CD4-positive, alpha-beta T cell treated with Interleukin-6 at 100 ng/mL for 8 hours (primary cell): ENCODE results near the gene LATS2.

Source experiments
- DNase-seq: peaks from one replicate; pipeline ENCODE4 v3.0.0-alpha.2; 2020; ENCODE audit warnings: mixed read lengths, low spot score

The LATS2 gene

GRCh38 chr13:21015284-21015683, 46.1 kb downstream of the LATS2 start:
- DNase-seq: no peak

DNA sequence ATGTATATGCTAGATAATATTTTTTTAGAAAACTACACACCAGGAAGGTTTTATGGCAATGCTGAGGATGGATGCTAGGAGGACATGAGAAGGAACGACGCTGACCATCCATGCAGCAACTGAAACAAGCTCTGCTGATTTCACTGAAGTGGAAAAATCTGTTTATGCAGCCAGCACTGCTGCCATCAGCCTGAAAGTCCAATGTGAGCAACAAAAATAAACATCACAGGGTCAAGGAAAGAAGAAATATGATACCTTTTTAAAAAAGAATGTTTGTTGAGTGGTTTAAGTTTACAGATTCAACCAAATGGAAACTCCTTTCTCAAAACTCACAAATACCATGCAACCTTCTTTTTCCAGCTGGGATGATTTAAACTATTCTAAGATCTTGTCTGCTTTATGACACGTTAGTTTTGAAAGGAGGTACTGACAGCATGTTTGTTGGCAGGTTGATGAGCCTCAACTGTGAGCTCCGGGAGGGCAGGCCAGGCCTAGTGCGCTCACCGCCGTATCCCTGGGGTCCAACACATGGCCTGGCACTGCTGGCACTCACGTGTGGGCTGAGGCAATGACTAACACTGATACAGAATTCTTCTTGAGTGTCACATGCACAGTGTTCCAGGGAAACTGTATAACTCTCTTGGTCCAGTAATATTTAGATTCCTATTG, 46.8 kb downstream of the LATS2 start:
- no peak for DNase-seq

GRCh38 chr13:21014139-21014501, 47.3 kb downstream of the LATS2 start:
- DNase-seq: no peak

DNA sequence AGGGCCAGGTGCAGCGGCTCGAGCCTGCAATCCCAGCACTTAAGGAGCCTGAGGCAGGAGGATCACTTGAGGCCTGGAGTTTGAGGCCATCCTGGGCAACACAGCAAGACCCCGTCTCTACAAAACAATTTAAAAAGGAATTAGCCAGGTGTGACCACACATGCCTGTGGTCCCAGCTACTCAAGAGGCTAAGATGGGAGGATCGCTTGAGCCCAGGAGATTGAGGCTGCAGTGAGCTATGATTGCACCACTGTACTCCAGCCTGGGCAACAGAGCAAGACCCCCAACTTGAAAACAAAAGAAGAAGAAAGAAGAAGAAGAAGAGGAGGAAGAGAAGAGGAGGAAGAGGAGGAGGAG, 47.7 kb downstream of the LATS2 start:
- DNase-seq: no peak

GRCh38 chr13:21012841-21013681, 48.3 kb downstream of the LATS2 start:
- DNase-seq: no peak

DNA sequence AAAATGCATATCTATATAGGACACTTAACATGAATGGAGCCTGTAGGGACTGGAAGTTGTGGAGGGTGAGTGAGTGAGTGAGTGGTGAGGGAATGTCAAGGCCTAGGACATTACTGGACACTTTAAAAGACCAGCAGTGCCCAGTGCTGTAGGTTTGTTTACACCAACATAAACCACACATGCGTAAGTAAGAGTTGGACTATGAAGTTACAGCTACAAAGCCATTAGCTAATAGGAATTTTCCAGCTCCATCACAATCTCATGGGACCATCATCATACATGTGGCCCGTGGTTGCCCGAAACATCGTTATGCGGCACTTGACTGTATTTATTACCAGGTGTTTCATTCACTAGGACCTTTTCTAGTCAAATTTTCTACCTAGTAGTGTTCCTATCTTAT, 49.2 kb downstream of the LATS2 start:
- no peak for DNase-seq

DNA sequence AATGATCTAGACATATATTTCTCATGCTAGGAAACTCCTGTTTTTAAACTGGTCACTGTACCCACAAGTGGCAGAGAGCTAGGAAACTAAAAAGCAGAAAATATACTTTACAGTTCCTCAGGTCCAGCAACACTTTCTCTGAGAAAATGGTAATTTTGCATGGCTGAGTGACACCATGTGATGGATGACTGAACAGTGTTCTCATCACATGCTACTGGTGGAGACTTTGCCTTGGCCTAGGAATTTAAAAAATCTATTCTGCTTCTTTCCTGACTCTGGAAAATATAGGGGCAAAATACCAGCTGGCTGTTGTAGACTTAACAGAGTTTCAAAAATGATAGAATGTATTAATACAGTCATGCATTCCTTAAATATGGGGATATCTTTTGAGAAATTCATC, 50.0 kb downstream of the LATS2 start:
- no peak for DNase-seq

DNA sequence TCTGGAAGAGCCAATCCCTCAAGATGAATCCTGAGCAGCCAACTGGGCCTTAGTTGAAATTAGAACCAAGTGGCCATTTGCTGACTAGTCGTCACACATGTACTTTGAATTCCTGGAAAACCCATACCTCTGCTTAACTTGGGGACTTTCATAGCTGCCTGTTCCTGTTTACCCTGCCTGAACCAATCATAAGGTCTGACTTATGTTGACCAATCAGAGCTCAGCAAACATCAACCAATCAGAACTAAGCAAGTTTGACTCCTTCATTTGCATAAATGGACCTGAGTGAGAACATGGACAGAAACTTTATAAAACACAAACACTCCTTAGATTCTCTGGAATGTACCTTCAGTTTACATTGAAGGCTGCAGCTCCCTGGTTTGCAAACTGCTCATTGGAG, 50.8 kb downstream of the LATS2 start:
- no peak for DNase-seq

DNA sequence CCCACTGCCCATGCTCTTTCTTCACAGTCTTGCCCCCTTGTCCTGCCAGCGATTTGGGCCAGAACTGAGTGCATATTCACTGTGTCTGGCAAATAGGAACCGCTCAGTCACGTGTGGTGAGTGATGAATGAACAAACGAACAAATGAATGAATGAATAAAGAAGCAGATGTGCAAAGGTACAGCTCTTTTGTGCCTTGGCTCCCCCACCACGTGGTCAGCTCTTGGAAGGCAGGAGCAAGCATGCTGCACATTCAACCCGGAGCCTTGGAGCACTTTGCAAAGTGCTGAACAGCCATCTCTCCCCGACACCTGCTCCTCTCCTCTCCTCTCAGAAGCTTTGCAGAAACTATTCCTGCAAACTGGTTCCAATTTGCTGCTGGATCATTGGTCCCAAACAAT, 52.4 kb downstream of the LATS2 start:
- no peak for DNase-seq

DNA sequence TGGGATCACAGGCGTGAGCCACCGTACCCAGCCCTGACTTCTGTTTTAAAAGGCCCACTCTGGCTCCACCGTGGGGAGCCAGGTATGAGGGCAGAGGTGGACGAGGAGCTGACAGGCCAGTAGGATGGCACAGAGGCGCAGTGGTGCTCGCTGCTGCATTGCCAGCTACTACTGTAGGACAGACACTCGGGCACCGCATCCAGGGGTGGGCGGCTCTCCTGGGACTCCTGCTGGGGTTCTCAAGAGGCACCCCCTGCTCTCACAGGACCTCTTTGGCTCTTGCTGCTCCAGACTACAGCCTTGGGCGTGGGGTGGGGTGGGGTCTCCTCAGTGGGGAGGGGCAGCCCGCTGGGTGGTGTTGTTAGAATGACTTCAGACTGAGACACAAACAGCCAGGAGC, 53.4 kb downstream of the LATS2 start:
- DNase-seq: no peak

DNA sequence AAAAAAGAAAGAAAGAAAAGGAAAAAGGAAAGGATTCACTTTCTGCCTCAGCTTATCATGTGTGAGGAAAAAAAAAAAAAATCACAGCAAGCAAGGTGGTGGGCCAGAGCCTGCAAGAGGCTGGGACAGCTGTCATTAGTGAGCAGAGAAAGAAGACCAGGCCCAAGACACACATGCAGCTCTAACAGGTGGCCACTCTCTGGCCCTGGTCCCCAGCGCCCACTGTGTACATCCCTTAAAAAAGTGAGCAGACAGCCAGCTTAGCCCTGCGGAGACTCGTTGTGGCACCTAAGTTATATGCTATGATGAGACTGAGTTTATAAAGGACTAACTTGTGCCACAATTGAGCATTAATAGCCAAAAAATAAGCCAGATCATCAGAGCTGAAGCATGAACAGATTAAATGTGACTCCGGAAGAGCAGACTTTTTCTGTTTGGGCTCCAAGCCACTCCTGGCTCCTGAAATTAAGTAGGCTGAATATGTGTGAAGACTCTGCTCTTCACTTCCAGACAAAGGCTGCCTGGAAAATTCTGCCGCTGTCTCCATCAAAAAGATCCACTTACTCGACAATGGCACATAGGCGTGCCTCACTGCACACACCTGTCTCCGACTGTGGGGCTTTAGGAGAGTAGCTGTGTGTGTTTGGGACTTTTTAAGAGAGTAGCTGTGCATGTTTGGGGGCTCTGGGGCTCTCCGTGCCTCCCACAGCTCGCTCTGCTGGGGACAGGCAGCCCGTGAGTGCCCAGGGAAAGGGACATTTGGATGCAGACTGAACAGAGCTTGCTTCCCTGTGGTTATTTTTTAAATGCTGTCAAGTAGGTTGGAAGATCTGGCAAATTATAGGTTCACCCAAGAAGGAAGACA, 55.0 kb downstream of the LATS2 start:
- no peak for DNase-seq

- DNase-seq: no peak
Observed at GRCh38 chr13:21005193-21005592, 56.2 kb downstream of the LATS2 start.

DNA sequence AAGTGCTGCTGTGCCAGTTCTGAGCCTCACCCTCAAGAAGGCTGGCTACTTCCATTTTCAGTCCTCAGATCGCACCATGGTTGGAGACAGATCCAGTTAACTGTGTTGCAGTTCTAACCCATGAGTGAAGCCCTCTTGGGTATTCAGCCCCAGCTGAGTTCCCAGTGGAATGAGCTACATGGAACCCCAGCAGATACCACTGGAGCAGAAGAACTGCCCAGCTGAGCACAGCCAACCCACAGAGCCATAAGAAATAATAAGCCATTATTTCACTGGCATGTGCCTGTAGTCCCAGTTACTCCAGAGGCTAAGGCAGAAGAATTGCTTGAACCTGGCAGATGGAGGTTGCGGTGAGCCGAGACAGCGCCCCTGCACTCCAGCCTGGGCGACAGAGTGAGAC, 59.9 kb downstream of the LATS2 start:
- DNase-seq: no peak

DNA sequence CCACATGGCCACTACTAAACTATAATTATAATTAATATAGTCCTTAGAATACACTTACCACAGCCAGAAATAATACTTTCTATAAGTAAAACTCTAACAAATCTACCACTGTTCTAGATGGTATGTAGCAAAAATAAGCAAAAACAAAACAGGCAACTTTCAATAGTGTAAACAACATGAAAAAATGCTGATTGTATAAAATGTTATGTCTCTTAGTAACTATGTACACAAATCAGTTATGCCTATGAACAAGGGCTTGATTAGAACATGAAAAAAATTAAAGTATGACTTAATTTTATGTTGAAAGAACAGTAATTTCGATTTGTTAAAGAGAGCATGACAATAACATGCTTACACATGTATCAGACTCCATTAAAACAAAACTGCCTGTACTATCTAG, 60.7 kb downstream of the LATS2 start:
- DNase-seq: no peak

DNA sequence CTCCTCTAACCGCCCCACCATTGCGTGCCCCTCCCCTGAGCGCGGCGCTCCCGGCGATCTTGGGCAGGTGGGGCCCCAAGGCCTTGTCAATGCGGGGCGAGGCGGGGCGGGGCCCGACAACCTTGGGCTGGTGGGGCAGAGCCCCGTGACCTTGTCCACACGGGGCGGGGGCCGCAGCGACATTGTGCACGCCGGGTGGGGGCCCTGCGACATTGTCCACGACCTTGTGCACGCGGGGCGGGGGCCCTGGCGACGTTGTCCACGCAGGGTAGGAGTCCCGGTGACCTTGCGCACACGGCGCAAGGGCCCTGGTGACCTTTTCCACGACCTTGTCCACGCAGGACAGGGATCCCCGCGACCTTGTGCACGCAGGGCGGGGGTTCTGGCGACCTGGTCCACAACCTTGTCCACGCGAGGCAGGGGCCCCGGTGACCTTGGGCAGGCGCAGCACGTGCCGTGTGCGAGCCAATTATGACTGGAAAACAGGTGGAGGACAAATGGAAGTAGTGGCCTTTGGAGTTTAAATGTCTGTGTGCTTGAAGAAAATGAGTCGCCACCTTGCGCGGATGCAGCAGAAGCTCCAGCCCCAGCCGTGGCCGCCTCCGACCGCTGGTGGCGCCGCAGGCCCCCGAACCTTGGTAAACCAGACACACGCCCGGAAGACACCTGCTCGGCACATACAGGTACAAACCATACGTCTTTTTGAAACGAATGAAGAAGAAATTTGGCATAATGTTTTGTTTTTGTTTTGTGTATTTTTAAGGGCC, 62.6 kb downstream of the LATS2 start:
- no peak for DNase-seq

GRCh38 chr13:20997301-20998161, 63.9 kb downstream of the LATS2 start:
- DNase-seq: no peak

DNA sequence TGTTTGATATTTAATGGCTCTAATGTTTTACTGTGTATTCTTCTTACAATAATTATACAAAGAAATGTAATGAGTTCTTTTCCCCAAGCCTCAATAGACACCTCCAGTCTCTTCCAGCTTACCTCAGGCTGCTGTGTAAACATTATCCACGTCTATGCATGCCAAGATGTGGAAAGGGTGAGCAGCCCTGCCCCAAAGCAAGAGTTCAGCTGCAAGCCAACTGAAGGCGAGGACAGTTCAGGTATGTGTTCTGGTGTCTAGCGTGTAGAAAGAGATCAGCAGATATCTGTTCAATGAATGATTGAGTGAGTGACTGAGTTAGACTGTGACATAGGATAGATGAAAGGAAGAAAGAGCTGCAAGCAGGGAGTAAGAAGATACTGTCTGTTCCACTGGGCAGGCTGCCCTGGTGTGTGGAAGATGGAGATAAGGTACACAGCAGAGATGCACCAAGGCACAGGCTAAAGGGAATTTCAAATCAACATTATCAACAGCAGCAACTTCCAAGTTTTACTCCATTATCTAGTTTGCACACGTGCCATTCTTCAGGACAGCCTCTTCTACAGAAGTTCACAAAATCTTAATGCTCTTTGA, 66.0 kb downstream of the LATS2 start:
- no peak for DNase-seq

GRCh38 chr13:20994441-20994821, 67.0 kb downstream of the LATS2 start:
- no peak for DNase-seq

- no peak for DNase-seq
Observed at GRCh38 chr13:20993661-20994440, 67.5 kb downstream of the LATS2 start.

GRCh38 chr13:20993211-20993610, 68.2 kb downstream of the LATS2 start:
- no peak for DNase-seq
